HG02798 (cell line): ENCODE data around the gene SEC22B.
"Not testable (repeated sequence)": the region's sequence is repeated elsewhere in the genome, so short reads cannot be mapped to it uniquely, and the experiment has no call there.

Experiments
- ATAC-seq: cut with Tn5 transposase; IDR thresholded peaks from one replicate; pipeline ENCODE4 v1.9.1; 2021; ENCODE audit warnings: mild to moderate bottlenecking; ENCODE audit not compliant: unreplicated experiment, poor library complexity

The SEC22B gene

GRCh38 chr1:120176092-120176855 is at the start of gene SEC22B:
TSS of gene SEC22B (minus strand) at chr1:120176520. CDS start at chr1:120176381, 139 bp downstream.
- ATAC-seq: peak; percentile 98

- not testable (repeated sequence) for ATAC-seq
Observed at GRCh38 chr1:120217933-120218332, 41.6 kb upstream of the SEC22B start.

- not testable (repeated sequence) for ATAC-seq
Observed at GRCh38 chr1:120217175-120217929, 41.0 kb upstream of the SEC22B start.

- ATAC-seq: not testable (repeated sequence)
Observed at GRCh38 chr1:120213606-120214005, 37.3 kb upstream of the SEC22B start.

- not testable (repeated sequence) for ATAC-seq
Observed at GRCh38 chr1:120210754-120211153, 34.4 kb upstream of the SEC22B start.

- ATAC-seq: not testable (repeated sequence)
Observed at GRCh38 chr1:120196863-120197775, 20.8 kb upstream of the SEC22B start.

GRCh38 chr1:120188626-120189025 is 12.3 kb upstream of the SEC22B start:
- ATAC-seq: not testable (repeated sequence)

- ATAC-seq: not testable (repeated sequence)
Observed at GRCh38 chr1:120182176-120182707, 5.9 kb upstream of the SEC22B start.

GRCh38 chr1:120179811-120180690 is 3.7 kb upstream of the SEC22B start:
- ATAC-seq: not testable (repeated sequence)

- ATAC-seq: no peak
Observed at GRCh38 chr1:120178799-120179756, 2.8 kb upstream of the SEC22B start.

- not testable (repeated sequence) for ATAC-seq
Observed at GRCh38 chr1:120178058-120178457, 1.7 kb upstream of the SEC22B start.

- peak; percentile 3 for ATAC-seq
Observed at GRCh38 chr1:120175688-120176087, 632 bp downstream of the SEC22B start.

- not testable (repeated sequence) for ATAC-seq
Observed at GRCh38 chr1:120164761-120165160, 11.6 kb downstream of the SEC22B start.

GRCh38 chr1:120162015-120162414 is 14.3 kb downstream of the SEC22B start:
- not testable (repeated sequence) for ATAC-seq

GRCh38 chr1:120158495-120158894 is 17.8 kb downstream of the SEC22B start:
- ATAC-seq: not testable (repeated sequence)

- ATAC-seq: not testable (repeated sequence)
Observed at GRCh38 chr1:120158086-120158485, 18.2 kb downstream of the SEC22B start.

- not testable (repeated sequence) for ATAC-seq
Observed at GRCh38 chr1:120150138-120150822, 26.0 kb downstream of the SEC22B start.
